HG02840 (cell line): ENCODE data around the gene RAB6B.

Experiments used
- ATAC-seq: cut with Tn5 transposase; IDR thresholded peaks from one replicate; pipeline ENCODE4 v1.9.1; 2021; ENCODE audit warnings: mild to moderate bottlenecking, moderate library complexity, moderate number of reproducible peaks; ENCODE audit not compliant: unreplicated experiment, low FRiP score

The RAB6B gene

DNA sequence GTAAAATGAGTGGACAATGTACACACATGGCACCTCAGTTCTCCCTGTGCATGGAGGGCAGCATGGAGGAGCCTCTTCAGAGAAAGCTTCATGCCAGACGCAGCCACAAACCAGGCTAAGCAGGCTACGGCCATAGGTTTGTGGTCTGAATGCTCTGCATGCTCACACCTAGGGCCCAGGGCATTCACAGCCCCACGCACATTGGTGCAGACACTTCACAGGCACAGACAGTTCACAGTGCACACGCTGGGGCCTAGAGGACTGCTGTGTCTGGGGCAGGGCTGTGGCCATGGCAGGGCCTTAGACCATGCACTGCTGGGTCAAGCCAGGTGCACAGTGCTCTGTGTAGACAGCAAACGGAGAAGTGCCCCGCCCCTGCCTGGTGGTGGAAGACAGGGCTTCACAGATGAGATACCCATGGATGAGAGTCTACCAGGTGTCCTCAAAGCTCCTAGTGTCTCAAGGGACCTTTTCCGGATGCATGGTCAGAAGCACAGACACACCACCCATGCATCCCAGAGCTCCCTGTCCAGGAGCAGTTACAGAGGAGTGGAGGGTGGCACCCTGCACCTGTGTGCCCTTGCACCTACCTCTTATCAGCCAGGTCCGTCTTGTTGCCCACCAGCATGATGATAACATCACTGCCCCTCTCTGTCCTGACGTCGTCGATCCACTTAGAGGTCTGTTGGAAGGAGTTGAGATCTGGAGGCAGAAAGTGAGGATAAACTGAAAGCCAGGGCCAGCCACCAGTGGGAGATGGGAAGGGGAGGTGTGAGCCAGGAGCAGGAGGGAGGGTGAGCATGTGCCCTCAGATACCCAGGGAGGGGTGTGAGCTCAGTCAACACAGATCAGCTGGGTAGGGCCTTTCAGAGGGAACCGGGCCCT is 56.5 kb downstream of the RAB6B start:
- ATAC-seq: no peak

DNA sequence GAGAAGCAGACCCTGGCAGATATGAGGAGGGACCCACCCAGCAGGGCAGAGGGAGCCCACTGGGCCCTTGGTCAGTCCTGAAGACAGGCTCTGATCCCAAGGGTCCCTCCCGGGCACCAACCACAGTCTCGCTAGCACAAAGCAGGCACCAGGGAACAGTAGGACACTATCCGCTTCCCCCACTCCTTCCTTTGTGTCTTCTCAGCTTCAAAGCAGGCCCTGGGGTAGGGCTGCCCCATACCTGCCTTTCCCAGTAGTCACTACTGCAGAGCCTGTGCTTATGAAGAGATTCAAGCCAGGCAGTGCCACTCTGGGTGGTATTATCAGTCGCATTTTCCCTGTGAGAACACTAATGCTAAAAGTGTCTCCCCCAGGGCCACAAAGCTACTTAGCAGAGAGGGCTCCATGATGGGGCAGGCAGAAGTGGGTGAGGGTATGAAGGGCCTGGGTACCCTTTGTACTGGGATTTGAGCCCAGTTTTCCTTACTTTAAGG is 57.3 kb downstream of the RAB6B start:
- no peak for ATAC-seq

DNA sequence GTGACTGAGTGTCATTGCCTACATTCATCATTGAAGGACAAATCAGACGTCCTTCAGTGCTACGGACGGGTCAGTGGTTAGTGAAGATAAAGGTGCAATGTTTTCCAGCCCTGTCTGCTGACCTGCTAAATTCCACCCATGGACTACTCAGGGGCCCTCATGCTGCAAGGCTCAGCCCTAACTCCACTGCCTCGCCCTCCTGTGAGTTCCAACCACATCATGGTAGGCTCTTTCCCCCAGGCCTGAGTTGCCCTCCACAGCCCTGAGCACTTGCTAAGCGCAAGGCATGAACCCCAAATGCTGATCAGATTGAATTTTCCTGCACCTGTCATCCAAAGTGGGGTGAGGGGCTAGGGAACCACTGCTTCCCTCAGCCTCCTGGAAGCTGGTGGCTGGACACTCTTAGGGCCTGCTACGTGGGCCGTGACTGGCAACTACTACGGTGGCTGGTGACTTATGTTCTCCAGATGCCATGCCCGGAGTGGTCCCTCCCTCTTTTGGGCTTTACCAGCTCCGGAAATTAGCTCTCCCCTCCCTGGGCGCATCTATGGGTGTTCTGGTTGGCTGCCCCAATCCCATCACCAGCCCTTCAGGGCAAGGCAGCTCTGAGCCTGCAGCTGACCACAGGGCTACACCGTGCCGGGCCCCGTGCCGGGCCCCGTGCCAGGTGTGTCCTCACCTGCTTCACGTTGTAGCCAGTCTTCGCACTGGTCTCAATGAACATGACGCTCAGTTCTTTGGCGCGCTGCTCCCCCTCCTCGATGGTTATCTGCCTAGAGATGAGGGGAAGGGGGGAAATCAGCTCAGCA is 58.0 kb downstream of the RAB6B start:
- no peak for ATAC-seq

DNA sequence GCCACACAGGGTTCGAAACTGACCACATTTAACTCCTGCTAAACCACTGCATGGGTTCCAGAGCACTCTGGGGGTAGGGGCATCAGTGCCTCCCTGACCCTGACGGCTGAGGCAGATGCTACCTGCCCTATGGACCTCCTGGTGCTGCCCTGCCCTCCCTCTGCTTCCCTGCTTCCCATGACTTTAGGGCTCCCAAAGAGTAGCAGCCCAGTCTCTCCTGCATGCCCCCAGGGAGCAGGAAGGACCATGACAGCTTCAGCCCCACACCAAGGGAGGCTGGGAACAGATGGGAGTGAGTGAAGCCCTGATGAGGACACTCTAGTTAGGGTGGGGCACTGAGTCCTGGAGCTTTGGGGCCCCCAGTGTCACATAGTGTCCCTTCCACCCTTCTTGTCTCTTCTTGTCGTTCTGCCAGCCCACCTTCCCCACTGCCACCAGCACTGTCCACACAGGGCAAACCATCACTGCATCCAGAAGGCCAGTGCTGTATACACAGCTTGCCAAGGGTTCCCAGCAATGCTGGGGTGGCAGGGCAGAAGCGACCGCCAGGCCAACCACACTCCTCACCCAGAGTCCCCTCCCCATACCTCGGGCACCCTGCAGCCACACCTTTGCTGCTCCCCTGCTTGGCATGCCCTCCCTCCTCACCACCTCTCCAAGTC is 59.1 kb downstream of the RAB6B start:
- no peak for ATAC-seq

DNA sequence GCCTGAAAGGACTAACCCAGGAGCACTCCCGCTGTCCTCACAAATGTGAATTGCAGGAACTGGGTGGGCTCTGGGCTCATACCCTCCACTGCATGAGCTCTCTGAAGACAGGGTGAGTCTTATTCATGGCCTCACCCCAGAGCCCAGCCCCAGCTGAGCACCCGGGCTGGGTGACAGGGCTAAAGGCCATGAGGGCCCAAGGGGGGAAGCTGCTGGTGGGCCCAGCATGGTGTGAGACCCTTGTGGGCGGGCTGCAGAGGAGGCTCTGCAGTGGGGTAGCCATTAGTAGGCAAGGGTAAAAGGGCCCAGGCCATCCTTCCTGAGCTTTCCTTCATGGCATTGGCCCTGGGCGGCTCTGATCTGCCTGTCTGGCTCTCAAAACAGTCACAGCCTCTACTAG is 59.7 kb downstream of the RAB6B start:
- ATAC-seq: no peak

DNA sequence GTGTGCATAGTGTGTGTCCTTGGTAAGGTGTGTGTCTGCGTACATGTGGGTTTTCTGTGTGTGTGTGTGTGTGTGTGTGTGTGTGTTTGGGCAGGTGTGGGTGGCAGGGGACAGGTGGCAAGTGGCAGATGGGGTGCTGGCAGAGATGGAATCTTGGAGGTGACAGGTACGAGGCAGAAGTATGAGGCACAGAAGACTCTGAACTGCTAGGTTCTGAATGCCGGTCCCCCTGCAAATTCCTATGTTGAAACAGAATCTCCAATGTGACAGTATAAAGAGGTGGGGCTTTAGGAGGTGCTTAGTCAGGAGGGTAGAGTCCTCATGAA is 60.3 kb downstream of the RAB6B start:
- no peak for ATAC-seq

DNA sequence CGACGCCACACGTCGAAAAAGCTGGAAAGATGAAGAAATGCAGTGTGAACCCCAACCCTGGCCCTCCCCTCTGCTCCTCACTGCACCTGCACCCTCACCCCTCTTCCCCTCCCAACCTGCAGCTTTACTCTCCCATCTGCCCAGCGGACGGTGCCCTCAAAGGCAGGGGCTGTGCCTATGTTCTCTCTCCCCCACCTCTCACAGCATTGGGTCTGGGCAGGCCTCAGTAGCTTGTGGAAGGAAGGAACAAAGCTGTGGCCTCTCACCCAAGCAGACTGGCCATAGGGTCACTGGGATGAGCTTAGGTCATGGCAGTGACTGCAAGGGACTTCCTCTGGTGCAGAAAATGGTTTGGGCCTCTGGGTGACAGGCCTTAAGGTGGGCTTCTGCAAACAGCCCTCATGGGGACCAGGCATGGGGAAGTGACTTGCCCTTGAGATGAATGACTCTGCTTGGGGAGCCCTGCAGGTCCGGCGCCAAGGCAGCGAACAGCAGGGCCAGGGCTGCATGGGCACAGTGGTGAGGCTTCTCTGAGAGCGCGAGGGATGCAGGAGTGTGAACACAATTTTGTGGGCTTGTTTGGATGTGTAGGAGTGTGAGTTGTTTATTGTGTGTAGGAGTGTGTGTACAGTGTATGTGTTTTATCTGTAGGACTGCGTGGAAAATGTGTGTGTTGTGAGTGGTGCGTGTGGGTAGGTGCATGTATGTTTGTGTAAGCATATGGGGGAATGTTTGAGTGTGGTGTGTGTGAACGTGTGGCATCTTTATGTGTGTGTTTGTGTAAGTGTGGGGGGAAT is 60.9 kb downstream of the RAB6B start:
- ATAC-seq: no peak

DNA sequence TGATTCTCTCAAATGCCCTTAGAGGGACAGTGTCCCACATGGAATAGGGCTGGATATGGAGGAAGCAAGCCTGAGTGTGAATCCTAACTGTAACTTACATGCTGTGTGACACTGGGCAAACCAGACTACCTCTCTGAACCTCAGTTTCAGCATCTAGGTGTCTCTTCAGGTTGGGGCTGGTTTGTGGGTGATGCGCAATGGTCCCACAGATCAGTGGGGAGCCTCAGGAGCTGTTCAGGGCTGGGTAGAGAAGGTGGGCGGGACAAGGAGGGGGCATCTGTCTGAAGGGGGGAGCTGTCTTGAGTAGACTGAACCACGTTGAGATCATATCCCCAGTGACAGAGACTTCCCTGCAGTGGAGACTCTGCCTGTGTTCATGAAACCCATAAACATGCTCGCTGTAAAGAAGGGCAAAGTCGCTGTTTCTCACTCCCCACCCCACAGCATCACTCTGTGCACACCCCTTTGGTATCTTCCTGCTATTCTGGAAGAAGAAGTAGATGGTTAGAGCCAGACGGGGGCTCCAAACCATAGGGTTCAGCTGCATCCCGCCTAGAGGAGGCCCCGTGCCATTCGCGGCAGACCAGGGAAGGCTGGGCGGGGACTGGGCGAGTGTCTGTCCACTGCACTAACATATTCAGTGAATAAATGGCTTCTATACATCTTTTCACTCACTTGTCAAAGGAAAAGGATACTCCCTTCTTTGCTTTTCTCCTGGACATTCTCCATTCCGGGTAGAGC is 61.6 kb downstream of the RAB6B start:
- no peak for ATAC-seq

DNA sequence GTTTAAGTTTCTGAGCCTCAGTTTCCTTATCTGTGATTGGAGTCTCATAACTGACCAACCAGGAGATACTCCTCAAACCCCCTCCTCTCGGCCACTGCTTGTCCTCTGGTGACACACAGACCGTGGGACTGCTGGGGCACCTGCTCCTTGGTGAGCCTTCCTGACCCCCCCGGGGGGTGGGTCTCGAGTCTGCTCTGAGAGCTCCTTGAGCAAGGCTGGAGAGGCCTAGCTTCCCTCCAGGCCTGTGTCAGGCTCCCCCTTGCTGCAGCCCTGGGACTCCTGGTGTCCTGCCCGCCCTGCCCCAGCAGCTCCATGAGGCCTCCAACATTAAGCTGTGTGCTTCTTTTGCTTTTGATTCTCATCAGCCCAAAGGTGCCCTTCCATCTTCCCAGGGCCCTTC is 62.4 kb downstream of the RAB6B start:
- ATAC-seq: no peak

DNA sequence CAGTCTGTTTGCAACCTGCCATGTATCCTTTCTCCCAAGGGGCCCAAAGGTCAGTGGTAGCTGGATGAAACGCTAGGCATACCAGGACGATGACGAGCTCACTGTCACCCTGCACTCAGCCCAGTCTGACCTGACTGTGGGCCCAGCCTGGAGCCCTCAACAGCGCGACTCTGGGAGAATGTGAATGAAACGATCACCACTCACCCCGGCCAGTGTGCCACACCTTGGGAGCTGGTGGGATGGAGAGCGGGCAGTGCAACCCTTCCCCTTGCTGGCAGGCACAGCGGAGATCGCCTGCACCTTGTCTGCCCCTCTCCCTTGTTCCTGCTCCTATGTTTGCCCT is 62.9 kb downstream of the RAB6B start:
- ATAC-seq: no peak

DNA sequence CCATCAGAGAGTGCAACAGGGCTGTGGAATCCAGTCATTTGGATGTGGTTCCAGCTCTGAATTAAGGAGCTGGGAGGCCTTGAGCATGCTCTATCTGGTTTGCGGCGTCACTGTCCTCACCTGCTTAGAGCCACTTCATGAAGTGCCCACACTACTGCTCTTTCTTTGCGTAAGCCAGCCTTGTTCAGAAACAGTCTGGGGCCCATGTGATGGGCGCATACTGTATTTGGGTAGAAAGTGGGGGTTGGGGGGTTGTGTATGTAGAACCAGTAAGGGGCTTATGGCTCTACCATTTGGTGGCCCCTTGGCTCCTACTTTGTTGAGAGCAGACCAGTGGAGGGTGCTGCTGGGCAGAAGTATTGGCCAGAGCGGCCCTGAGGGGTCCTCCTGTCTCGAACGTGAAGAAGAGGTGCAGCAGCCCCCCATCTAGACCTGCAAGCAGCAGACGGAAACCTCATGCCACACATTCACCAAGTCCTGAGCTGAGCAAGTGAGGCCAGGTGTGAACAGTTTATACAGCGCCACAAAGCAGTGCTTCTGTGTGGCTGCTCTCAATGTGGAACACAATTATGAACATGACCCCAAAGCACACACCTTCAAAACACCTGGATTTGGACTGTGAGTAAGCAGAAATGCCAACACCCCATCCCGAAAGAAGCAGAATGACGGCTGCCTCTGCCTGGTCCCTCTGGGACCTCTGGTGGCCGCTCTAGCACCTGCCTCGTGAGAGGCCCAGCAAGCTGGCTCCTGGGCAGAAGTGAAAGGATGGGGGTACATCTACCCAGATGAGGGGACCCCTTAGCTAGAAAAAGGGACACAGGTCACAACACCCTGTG is 63.5 kb downstream of the RAB6B start:
- ATAC-seq: no peak

DNA sequence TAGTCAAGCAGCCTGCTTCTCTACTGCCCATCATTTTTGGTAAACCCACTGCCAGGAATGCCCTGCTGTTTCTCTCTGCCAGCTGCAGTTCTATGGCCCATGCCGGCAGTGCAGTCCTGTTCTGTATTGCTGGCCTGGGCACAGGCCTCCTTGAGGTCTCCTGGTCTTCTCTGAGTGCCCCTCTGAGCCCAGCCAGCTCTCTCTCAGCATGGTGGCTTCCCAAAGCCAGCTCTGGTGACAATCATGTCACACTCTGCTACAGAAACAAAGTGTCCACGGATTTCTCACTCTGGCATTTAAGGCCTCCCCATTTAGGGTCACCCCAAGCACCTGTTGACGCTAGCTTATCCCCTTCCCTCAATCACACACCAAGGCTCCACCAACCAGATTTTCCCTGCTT is 65.6 kb downstream of the RAB6B start:
- no peak for ATAC-seq

DNA sequence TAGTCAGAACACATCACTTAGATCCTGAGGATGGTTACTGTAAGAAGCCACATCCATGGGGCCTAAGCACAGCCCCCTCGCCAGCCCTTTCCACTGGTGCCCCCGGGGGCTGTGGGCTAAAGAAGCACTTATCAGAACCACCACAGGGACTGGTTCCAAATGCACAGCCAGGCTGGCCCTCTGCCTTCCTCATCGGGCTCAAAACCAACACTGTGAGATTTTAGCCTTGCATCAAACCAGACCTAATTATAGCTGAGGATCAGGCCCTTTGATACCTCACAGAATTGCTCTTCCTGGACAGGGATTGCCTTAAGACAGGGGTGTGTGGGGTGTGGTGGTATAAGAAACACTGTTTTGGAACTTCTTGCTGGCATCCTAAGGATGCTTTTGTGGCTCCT is 66.4 kb downstream of the RAB6B start:
- ATAC-seq: no peak

DNA sequence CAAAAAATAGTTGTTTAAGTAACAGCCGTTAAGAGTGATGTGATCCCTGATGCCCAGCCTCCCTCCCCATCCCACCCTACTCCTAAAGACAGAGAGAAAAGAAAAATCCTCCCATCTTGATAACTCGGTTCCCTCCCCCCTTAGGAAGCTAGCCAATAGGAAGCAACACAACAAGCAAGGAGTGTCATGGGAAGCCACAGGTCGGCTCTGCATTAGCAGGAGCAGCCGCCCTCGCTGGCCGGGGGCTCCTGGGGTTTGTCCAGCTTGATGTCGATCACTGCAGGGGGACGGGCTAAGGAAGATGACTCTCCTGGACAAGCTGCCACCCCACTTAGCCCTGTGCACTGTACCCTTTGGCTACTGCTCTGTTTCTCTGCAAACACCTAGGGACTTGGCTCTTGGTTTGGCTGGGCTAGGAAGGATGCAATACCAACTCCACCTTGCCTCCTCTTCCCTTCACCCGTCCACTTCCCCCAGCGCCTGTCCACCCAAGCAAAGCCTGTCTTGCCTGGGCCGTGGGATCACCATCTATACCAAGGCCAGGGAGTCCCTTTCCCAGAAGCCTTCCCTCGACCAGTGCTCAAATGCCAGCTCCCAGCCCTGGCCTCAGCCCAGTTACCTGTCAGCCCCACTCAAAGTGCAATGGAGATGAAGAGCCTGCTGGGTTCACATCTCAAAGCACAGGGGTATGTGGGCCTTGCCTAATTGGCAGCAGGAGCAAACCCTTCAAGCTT is 66.9 kb downstream of the RAB6B start:
- no peak for ATAC-seq

DNA sequence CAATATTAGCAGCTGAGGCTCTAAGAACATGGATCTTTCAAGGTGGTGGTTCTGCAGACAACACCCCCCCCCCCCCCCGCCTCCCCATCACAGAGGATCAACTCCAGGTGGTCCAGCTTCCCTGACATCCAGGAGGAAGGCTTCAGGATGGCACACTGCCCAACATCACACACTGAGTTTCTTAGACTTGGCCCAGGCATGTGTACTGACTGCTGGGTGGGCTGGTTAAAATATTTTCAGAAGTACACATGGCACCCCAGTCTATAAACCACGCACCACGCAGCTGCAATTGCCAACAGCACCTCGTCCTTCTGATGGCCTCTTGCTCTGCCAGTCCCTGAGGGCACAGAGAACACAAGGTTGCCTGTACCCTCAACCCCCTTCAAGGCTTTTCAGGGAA is 68.0 kb downstream of the RAB6B start:
- no peak for ATAC-seq

DNA sequence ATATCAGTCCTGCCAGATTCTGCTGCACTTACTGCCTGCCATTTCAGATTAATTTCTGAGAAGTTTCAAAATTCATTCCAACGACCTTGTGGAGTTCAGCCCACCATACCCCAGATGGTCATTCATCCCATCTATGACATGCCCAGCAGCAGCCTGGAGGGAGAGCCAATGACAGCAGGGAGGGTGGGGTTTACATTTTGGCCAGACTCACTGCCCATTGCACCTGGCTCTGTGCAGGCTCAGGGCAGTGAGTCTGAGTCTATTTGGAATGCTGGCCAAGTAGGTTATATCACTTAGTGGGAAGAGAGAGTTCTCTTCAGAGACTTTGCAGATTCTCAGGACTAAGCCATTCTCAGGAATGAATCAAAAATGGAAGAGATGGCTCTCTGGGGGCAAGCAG is 68.5 kb downstream of the RAB6B start:
- ATAC-seq: no peak

DNA sequence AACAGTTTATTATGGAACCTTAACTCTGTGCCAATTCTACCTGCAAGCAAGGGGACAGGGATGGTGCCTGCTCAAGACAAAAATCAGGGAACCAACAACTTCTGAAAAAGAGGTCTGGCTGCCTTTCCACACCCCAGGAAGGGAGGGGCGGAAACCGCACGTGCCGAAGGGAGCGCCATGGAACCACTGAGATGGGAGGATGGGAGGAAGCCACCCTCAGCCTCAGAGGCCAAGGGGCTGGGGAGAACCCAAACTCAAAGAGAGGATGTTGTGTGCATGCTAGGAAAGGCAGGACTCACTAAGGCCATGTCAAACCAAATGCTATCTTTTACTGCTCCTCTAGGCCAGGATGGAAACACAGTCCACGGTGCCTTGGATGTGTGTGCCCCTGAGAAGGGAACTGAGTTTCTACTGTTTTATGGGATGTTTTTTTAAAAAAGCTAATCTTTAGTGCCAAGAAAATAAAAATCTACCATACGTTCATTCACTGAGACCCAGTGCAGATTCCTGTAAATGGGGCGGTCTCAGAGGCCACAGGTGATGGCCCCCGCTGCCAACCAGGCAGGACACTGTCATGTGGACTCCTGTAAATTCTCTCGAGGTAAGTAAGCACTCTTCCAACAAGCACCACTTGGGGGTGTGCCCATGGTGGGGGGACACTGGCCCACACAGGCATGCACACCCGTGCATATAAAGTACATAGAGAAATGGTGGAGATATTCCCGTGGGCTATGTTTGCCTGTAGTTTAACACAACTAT is 69.5 kb downstream of the RAB6B start:
- no peak for ATAC-seq
